HG03280 (cell line): Measurements from ENCODE around the gene MAPK8IP3.

Experiments used
- ATAC-seq: cut with Tn5 transposase; IDR thresholded peaks from one replicate; pipeline ENCODE4 v1.9.1; 2021; ENCODE audit warnings: mild to moderate bottlenecking, moderate library complexity; ENCODE audit not compliant: unreplicated experiment

Gene MAPK8IP3

DNA sequence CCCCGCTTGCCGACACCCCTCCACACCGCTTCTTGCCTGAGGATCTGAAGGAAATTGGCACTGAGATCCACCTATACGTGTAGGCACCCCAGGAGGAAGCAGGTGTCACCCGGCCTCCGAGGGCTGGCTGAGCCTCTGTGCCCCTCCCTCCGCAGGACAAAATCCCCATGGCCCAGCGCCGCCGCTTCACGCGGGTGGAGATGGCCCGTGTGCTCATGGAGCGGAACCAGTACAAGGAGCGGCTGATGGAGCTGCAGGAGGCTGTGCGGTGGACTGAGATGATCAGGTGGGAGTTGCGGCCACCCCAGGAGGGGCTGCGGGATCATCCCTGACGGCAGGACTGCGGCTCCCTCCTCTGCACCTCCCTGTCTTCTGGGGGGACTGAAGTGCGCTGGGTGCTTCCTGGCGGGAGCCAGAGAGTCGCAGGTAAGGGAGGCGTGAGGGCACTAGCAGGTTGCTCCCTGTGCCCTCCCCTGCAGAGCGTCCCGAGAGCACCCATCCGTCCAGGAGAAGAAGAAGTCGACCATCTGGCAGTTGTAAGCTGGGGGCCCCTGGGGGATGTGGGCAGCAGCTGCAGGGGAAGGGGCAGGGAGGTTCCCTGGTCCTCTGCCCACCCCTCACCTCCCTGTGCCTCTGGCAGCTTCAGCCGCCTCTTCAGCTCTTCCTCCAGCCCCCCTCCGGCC lies 56.3 kb downstream of the MAPK8IP3 start:
- no peak for ATAC-seq

DNA sequence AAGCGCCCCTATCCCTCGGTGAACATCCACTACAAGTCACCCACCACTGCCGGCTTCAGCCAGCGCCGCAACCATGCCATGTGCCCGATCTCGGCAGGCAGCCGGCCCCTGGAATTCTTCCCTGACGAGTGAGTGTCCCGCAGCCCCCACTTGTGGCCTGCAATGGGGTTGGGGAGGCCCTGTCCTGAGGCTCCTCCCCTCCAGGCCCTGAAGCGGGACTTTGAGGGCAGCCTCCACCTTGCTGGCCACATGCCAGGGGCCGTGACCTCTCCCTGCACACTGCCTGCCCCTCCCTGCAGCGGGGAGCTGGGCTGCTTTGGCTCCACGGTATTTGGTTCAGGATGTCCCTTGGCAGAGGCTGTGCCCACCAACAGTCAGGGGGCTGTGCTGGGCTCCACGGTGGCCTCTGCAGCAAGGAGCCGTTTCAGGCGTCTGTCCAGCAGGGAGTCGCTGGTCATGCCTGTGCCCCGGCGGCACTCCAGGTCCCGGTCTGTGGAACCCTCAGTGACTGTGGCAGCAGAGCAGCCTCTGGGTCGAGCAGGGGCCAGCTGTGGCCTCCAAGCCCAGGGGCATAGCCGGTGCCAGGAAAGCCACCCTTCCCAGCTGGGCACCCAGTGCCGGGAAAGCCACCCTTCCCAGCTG lies 57.0 kb downstream of the MAPK8IP3 start:
- ATAC-seq = no peak

DNA sequence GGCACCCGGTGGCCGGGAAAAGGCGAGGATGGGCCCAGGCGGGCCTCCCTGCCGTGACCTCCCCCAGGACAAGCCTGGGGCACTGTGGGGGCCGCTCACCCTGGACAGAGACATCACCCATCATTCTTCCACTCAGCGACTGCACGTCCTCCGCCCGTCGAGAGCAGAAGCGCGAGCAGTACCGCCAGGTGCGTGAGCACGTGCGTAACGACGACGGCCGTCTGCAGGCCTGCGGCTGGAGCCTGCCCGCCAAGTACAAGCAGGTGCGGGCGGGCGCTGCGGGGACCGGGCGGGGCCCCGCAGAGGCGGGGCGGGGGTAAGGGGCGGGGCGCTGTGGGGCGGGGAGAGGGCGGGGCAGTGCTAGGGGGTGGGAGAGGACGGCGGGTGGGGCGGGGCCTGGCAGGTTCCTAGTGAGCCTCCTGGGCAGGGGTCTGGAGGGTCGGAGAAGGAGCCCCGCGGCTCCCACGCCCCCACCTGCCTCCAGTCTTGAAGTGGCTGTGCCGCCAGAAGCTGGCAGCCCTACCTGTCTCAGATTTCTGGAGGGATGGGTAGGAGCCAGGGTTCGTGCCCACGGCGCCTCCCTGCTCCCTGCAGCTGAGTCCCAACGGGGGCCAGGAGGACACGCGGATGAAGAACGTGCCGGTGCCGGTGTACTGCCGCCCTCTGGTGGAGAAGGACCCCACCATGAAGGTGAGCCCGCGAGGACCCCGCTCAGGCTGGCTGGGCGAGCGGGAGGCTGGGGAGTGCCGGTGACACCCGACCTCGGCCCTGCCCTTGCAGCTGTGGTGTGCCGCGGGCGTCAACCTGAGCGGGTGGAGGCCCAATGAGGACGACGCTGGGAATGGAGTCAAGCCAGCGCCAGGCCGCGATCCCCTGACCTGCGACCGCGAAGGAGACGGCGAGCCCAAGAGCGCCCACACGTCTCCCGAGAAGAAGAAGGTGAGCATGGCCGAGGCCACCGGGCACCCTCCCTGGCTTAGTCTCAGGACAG lies 57.8 kb downstream of the MAPK8IP3 start:
- no peak for ATAC-seq

DNA sequence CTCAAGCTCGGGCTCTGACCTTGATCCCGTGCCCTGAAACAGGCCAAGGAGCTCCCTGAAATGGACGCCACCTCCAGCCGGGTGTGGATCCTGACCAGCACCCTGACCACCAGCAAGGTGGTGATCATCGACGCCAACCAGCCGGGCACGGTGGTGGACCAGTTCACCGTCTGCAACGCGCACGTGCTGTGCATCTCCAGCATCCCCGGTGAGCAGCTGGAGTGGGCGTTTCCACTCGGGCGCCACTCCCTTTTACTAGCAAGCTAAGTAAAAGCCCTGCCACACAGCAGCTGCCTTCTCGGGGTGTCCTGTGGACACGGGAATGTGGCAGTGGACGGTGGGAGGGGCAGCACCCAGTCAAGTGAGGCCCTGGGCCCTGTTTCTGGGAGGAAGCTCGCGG lies 59.0 kb downstream of the MAPK8IP3 start:
- no peak for ATAC-seq

DNA sequence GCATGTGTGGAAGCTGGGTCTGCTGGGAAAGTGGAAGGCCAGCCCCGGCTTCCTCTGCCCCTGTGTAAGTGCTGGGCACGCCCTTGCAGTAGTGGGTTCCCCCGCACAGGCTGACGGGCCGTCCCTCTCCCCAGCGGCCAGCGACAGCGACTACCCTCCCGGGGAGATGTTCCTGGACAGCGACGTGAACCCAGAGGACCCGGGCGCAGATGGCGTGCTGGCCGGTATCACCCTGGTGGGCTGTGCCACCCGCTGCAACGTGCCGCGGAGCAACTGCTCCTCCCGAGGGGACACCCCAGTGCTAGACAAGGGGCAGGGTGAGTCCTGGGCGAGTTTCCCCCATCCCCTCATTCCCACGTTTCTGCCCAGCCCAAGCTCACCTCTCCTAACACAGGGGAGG lies 59.8 kb downstream of the MAPK8IP3 start:
- ATAC-seq = no peak

DNA sequence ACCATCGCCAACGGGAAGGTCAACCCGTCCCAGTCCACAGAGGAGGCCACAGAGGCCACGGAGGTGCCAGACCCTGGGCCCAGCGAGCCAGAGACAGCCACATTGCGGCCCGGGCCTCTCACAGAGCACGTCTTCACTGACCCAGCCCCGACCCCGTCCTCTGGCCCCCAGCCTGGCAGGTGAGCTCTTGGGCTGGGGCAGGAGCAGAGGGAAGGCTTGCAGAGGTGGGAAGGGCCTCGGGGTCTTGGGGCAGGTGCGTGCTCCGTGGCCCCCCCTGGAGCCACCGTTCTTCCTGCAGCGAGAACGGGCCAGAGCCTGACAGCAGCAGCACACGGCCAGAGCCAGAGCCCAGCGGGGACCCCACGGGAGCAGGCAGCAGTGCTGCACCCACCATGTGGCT lies 60.2 kb downstream of the MAPK8IP3 start:
- ATAC-seq = no peak

DNA sequence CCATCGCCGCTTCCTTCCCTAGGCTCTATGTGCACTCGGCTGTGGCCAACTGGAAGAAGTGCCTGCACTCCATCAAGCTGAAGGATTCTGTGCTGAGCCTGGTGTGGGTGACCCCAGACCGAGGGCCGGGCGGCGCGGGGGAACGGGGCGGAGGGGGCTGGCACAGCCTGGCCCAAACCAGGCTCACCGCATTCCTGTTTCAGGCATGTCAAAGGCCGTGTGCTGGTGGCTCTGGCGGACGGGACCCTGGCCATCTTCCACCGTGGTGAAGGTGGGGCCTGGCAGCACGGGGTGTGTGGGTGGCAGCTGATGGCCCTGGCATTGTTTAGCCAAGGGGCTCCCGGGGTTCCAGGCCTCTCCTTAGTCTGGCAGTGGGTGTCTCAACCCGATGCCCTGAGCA lies 60.7 kb downstream of the MAPK8IP3 start:
- no peak for ATAC-seq

DNA sequence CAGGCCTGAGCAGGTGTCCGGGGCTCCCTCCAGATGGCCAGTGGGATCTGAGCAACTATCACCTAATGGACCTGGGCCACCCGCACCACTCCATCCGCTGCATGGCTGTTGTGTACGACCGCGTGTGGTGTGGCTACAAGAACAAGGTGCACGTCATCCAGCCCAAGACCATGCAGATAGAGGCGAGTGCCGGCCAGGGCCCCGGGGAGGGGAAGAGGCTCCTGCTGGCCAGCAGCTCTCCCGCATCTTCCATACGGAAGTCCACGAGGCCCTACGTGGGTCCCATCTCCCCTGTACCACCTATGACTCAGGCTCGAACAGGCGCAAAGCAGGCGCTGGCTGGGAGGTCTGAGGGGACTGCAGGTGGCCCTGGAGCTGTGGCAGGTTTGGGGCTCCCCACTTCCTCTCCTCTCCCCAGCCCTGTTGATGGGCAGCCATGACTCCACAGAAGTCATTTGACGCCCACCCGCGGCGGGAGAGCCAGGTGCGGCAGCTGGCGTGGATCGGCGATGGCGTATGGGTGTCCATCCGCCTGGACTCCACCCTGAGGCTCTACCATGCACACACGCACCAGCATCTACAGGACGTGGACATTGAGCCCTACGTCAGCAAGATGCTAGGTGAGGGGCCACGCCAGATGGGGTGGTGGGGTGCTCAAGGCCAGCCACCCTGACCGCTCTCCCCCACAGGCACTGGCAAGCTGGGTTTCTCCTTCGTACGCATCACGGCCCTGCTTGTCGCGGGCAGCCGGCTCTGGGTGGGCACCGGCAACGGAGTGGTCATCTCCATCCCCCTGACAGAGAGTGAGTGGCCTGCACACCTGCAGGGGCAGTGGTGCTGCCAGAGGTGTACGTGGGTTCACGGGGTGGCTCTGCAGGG lies 61.4 kb downstream of the MAPK8IP3 start:
- ATAC-seq = no peak

DNA sequence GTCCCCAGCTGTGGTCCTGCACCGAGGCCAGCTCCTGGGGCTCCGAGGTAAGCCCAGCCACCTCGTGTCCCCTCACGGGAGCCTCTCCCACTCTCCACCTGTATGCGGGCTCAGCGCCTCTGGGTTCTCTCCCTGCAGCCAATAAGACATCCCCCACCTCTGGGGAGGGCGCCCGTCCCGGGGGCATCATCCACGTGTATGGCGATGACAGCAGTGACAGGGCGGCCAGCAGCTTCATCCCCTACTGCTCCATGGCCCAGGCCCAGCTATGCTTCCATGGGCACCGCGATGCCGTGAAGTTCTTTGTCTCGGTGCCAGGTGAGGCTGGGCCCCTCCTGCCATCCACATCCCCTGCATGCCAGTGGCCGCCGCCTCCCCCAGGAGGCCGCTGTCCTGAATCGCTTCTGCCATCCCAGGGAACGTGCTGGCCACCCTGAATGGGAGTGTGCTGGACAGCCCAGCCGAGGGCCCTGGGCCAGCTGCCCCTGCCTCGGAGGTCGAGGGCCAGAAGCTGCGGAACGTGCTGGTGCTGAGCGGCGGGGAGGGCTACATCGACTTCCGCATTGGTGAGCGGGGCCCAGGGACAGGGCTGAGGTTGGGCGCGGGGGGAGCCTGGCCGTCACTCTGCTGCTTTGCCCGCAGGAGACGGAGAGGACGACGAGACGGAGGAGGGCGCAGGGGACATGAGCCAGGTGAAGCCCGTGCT lies 62.2 kb downstream of the MAPK8IP3 start:
- ATAC-seq = no peak

DNA sequence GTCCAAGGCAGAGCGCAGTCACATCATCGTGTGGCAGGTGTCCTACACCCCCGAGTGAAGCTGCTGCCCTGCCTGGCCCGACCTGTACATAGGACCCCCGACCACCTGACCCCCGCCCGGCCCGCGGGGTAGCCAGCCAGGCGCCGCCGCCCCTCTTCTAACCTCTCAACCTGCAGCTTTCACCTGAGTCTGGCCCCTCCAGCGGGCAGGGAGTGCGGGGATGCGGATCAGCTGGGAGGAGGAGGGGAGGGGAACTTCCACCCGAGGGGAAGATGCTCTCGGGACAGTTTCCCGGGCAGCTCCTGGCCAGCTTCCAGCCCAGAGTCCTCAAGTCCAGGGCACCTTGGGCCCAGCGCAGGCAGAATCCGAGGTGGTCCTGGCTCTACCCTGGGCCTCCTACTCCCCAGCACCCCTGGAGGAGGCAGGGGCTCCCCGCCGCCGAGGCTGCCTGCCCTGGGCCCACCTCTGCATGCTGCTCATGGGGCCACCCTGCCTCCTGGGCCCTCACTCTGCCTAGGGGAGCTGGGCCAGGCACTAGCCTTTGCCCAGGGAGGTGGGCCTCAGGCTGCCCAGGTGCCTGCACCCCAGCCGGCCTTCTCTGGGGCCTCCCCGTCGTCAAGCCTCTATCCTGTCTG lies 62.9 kb downstream of the MAPK8IP3 start:
- ATAC-seq = no peak

DNA sequence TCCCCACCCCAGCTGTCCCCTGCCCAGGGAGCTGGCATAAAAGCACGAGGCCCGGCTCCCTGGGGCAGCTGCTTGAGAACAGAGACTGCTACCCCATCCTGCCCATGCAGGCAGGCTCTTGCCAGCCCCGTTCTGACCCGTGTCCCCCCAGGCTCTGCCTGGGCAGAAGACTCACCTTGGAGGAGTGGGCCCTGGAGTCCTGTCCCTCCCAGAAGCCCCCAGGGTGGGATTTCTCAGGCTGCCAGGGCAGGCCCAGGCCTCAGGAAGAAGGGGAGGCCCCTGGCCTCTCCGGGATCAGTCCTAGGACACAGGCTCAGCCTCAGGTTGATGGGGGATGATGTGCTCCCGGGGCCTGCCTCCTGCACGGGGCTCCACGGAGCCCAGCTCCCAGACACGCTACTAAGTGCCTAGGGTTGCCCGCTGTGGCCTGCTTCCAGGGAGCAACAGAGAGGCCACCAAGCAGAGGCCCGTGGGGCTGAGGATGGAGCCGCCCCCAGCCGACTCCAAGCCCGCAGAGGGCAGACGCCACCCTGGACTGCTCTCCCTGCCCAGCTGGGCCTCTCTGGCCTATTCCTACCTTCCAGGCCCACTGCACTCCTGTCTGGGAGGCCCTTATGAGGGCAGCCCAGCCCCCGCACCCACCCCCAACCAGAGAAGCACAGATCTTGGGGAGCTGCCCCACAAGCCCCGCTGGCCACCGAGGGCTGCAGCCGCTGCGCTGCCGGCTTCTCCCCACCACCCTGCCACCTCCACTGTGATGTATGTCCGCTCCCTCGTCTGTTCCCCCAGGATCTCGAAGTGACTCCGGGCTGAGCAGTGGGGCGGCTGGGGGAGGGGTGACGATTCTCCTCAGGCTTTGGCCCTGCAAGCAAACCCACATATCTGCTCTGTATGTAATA lies 63.7 kb downstream of the MAPK8IP3 start:
- no peak for ATAC-seq

DNA sequence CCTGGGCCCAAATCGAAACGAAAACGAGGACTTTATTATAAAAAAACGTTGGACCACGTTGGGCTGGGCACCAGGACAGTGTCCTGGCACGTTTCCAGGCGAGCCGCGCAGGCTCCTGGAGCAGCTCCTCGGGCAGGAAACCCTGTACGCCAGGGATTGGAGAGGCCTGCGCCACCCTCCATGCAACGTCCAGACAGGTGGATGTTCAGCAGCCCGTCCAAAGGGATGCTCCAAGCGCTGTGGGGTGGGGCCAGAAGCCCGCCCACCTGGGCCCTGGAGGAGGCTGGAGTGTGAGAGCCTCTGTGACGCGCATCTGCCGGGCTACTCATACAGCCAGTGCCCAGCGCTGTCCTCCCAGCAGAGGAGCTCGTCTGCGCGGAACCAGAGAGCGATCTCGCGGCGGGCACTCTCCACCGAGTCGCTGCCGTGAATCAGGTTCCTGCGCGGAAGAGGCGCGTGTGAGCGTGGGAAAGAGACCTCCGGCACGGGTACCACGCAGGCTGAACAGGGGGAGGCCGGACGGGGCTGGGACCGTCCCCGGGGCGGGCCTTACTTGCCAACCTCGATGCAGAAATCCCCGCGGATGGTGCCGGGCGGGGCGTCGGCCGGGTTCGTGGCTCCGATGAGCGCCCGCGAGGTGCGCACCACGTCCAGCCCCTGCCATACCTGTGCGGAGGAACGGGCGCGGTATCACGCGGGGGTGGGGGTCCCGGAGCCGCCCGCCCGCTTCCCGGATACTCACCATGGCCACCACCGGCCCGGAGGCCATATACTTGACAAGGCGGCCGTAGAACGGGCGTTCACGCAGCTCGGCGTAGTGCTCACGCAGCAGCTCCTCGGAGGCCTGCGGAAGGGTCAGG lies 64.6 kb downstream of the MAPK8IP3 start:
- no peak for ATAC-seq

DNA sequence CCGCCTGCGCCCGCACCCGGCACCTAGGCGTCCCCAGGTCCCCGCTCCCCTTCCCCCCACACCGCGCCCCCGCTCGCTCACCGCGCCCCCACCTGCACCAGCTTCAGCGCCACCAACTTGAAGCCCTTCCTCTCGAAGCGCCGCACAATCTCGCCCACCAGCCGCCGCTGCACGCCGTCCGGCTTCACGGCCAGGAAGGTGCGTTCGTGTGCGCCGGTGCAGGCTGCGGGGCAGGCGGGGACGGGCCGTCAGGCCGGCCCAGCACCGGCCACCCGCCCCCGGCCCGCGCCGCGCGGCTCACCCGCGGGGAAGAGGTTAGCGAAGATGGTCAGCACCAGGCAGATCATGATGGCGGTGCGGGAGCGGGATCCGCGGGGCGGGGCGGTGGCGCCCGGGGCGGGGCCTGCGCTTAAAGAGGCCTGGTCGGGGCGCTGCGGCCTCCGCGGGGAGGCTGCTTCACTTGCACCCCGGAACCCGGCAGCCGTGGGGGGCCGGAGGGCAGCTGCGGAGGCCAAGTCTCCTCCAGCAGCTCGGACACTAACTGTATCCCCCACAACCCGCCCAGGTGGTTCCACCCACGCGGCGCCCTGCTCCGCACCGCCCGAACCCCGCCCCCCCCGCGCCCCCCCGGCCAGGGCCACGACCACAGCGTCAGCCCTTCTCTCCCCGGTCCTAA lies 65.3 kb downstream of the MAPK8IP3 start, which contains the start of gene NME3:
TSS of gene NME3 (minus strand) at position 356 of the 676 bp plus-strand sequence. CDS start at position 347, 9 bp downstream.
- ATAC-seq = peak; percentile 31

DNA sequence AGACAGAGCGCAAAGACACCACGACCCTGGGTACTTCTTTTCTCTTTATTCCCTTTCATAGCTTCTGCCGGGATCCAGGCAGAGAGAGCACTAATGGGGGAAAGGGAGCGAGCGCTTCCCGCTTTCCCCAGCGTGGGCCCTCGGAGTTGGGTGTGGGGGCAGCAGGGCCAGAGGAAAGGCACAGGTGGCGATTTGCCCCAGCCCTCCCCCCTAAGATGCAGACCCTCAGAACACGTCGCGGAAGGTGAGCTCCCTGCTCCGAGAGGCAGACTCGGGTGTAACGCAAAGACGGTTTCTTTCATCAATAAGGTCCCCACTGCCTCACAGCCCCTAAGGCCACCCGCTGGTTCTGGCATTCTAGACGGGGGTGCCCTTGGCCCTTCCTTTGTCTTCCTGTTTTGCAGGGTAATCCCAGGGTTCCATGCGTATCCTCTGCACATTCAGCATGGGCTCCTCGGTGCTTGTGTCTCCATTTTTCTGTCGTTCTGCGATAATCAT lies 65.9 kb downstream of the MAPK8IP3 start:
- no peak for ATAC-seq

DNA sequence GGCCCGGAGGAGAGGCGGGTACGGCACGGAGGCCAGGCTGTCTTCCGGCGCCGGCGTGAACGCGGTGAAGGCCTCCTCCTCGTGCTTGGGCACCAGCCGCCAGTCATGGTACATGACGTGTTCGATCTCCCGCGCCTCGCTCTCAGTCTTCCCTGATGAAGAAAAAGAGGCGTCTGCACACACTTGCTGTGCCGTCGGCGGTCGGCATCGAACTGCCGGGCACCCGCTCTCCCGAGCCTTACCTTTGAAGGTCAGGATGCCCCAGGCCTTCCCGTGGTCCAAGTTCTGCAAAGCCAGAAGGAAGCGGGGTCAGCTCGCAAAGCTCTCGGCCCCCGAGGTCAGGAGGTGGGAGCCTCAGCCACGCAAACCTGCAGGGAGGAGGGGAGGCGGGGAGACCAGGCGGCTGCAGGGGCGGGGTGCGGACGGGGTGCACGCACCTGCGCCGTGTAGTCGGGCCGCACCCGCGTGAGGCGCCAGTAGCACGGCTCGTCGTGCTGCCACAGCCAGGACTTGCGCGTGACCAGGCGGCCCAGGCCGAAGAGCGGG lies 66.4 kb downstream of the MAPK8IP3 start, which contains the start of gene EME2:
TSS of gene EME2 (plus strand) at position 449 of the 546 bp plus-strand sequence. CDS start 418 bp downstream, outside the sequence.
- ATAC-seq = peak; percentile 16
